Ramos (cell line): Measurements from ENCODE around the gene EPC1.

Experiments
- in situ Hi-C: fragments of 300-500 bp; cut with MboI; formaldehyde crosslinking; loops from one replicate; pipeline ENCODE4 v1.14.3; 2022; ENCODE audit warnings: low sequenced_read_pairs; ENCODE audit not compliant: unreplicated experiment

Gene EPC1

DNA sequence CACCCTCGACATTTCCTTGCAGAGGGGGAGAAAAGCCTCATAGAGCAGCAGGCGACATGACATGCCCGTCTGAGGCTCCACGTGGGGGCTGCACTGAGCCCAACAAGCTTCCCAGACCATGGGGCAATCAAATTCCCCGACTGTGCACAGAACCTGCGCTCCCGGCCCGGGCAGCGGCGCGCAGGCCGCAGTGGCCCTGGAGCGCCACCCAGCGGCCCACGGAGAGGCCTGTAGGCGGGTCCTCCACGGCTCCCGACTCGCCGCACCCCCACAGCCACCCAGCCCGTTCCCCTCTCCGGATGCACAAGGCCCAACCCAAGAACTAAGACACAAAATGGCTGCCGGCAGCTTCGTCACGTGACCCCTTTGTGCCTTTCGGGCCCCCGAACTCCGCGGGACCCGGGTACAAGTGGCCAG lies 816 bp downstream of the EPC1 start:
- in situ Hi-C loops = loop anchor here (25.0 kb wide), 1 partner anchor 1634 kb away; no protein-coding TSS in a partner anchor

DNA sequence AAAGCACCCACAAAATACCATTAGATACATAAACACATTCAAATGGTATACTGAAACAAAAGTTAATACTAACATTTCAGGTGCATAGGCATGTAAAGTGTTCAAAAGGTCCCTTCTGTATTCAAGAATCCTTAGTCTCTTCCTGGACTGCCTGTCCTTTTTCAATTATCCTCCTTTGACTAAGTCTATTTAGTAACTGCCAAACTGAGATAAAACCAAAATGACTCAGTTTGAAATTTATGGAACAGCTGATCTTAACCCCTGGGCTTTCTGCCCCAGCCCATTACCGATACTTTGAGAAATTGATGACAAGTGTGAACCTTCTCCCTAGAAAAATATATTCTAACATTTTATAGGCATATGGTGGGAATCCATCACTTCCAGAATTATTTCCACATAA lies 5.4 kb downstream of the EPC1 start:
- in situ Hi-C loops = loop anchor here (25.0 kb wide), 1 partner anchor 1629 kb away; no protein-coding TSS in a partner anchor

DNA sequence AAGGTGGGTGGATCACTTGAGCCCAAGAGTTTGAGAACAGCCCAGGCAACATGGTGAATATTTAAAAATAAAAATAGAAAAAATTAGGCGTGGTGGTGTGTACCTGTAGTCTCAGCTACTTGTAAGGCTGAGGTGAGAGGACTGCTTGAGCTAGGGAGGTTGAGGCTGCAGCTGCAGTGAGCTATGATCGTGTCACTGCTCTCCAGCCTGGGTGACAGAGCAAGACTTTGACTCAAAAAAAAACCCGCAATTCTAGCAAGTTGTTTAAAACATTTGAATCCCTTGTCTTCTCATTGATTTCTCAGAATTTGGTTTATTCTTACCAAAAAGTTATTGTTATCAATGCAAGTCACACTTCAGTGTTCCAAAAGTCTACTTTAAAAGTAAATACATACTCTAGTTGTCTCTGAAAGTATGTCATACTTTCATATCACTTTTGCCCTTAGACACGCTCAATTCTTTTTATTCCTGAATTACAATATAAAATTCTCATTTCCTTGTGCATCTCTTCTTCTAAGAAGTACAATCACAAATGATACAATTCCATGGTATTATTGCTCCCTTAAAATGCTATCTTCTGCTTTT lies 6.3 kb downstream of the EPC1 start:
- in situ Hi-C loops = loop anchor here (25.0 kb wide), 1 partner anchor 1628 kb away; no protein-coding TSS in a partner anchor

DNA sequence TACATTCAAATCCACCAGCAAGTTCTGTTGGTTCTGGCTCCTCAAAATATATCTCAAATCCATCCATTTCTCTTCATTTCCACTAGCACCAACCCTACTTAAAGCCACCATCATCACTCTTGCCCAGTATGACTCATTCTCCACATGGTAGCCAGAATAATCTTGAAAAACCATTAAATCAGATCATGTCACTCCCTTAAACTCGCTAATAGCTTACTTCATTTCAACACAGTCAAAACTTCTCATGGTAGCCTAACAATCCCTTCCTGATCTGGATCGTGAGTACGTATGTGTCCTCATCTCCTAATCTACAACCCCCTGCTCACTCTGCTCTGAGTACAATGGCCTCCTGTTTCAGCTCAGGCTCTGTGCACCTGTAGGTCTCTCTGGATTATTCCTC lies 8.7 kb downstream of the EPC1 start:
- in situ Hi-C loops = loop anchor here (25.0 kb wide), 1 partner anchor 1626 kb away; no protein-coding TSS in a partner anchor

DNA sequence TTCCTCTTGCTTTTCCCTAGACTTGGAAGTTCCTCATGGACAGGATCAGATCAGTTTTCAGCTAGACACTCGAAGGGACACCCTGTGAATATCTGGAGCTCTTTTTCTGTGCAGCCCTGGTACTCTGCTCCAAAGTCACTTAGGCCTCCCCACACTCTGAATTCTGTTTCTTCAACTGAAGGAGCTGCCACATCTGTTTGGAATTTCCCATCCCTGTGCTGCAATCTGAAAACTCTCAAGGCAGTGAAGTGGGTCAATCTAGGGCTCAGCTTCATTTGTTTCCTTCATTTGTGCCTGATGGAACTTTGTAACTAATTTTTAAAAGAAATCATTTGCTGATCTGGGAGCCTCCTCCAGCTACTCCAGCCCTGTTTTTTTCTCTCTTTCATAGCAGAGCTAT lies 9.6 kb downstream of the EPC1 start:
- in situ Hi-C loops = loop anchor here (25.0 kb wide), 1 partner anchor 1625 kb away; no protein-coding TSS in a partner anchor

DNA sequence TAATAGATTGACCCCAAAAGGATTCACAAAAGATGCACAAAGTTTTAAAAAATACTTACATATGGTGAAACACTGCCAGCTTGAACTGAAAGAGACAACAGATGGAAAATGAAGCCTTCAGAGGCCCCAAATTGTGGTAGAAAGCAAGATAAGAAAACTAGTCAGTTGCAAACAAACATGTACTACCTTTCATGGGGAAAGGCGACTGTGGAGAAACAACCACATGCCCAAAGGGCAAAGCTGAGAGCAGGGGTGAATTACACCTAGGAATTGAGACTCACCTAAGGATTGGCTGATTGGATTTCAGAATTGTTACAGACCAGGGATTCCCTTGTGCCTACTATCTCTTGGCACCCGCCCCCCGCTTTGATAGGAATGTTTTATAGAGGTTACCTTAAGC lies 13.1 kb downstream of the EPC1 start:
- in situ Hi-C loops = loop anchor here (25.0 kb wide), 1 partner anchor 1622 kb away; no protein-coding TSS in a partner anchor

DNA sequence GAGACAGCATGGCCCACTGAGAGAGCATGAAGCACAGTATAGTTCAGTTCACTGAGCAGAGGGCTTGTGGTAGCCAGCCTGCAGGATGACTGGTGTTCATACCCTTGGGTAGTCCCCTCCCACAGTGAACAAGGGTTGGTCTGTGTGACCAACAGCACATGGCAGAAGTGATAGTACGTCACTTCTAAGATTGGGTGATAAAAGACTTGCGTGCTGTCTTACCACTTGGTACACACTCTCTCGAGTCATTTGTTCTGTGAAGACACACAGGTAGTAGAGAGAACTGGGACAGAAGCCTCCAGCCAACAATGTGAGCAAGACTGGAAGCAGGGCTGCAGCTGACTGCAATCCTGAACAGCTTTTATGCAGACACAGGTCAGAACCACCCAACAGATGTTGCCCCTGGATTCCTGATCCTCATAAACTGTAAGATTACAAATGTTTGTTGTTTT lies 14.6 kb downstream of the EPC1 start:
- in situ Hi-C loops = loop anchor here (25.0 kb wide), 1 partner anchor 1620 kb away; no protein-coding TSS in a partner anchor

DNA sequence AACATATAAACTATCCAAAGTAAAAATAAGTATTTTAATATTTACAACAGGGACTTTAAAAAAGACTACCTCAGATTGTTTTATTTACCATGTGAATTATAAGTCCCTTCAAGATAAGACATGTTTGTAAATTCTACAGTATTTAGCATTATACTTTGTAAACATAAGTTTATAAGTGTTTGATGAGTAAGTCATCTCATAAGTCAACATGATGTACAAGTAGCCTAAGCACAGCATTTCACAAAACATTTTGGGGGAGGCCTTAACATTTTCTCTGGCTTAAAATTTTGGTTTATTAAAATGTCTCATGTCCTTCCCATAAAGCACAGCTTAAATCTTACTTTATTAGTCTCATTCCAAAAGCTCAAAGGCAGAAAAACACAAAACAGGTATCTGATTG lies 15.4 kb downstream of the EPC1 start:
- in situ Hi-C loops = loop anchor here (25.0 kb wide), 1 partner anchor 1619 kb away; no protein-coding TSS in a partner anchor

DNA sequence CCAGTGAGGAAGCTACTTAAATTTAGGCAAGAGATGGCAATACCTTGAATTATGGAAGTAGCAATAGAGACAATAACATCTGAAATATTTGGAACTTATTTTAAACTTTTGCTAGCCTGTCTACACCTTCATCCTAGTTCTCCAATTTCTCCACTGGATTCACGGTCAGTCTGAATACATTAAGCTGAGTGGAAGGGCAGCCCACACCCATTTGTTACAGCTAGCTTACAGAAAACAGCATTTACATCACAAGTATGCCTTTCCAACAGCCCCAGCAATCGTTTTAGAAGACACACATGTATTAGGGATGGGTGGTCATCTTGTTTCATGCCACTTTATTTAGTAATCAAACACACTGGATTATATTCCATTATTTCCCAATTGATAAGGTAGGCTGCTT lies 16.7 kb downstream of the EPC1 start:
- in situ Hi-C loops = loop anchor here (25.0 kb wide), 1 partner anchor 1618 kb away; no protein-coding TSS in a partner anchor

DNA sequence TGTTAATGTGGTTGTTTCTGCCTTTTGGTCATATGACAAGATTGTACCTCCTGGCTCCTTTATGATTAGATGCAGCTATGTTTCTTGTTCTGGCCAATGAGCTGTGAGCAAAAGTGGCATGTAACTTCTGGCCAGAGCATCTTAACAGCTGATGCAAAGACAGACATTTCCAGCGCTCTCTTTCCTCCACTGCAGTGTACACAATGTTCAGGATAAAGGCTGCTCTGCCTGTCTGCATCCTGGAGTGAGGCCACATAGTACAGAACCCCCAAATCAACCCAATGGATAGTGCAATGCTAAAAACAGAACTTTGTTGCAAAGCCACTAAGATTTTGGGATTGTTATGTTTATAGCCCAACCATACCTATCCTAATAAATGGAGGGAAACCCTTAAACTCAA lies 17.9 kb downstream of the EPC1 start:
- in situ Hi-C loops = loop anchor here (25.0 kb wide), 1 partner anchor 1617 kb away; no protein-coding TSS in a partner anchor

DNA sequence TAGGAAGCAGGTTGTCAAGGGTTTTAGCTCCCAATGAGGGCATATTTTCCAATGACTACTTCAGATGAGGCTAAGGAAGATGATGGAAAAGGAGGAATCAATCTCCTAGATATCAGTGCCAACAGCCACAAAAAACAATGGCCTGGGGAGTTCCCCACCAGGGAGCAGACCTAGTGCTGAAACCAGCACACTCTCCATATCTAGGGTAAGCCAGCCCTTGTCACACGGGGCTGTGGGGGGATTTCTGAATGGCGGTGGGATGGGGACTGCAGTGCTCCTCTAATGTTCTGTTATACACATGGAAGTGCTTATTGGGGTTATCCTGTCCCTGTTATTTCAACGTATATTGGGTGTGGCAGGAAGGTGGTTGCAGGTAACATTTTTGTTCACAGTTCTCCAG lies 18.5 kb downstream of the EPC1 start:
- in situ Hi-C loops = loop anchor here (25.0 kb wide), 1 partner anchor 1616 kb away; no protein-coding TSS in a partner anchor

DNA sequence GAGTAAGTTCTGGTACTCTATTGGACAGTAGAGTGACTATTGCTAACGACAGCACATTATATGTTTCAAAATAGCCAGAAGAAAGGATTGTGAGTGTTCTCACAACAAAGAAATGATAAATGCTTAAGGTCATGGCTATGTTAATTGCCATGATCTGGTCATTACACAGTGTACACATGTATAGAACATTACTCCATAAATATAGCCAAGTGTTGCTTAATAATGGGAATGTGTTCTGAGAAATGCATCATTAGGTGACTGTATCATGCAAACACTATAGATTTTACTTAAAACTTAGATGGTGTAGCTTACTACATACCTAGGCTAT lies 19.6 kb downstream of the EPC1 start:
- in situ Hi-C loops = loop anchor here (25.0 kb wide), 1 partner anchor 1615 kb away; no protein-coding TSS in a partner anchor

DNA sequence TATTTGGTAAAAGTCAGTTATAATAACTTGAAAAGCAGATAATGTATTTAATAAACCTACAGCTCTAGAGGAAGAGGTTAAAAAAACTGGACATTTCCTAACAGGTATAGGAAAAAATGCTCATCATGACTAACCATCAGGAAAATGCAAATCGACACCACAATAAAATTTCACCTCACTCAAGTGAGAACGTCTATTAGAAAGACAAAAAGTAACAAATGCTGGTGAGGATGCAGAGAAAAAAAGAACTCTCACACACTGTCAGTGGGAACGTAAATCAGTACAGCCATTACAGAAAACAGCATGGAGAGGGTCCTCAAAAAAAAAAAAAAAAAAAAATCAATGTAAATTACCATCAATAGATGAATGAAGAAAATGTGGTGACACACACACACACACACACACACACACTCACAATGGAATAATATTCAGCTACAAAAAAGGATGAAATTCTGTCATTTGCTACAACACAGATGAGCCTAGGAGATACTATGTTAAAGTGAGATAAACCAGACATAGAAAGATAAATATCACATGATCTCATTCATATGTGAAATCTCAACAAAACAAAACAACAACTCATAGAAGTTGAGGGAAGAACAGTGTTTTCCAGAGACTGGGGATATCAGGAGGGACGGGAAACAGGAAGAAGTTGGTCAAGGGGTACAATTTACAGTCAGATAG lies 20.1 kb downstream of the EPC1 start:
- in situ Hi-C loops = loop anchor here (25.0 kb wide), 1 partner anchor 1615 kb away; no protein-coding TSS in a partner anchor

DNA sequence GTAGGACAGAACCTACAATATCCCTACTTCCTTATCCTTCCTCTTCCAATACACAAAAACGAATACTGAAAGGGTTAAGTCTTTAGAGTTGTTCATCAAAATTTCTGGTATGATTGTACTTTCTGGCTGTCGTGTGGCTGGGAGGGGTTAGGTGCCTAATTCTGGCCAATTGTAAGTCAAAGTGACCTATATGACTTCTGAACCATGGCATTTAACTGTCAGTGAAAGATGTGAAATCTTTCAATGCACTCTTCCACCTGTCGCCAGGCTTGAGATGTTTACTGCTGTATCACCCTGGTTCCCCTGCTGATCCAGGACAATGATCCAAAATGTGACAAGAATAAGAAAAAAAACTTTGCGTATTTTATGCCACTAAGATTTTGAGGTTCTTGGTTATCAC lies 20.8 kb downstream of the EPC1 start:
- in situ Hi-C loops = loop anchor here (25.0 kb wide), 1 partner anchor 1614 kb away; no protein-coding TSS in a partner anchor

DNA sequence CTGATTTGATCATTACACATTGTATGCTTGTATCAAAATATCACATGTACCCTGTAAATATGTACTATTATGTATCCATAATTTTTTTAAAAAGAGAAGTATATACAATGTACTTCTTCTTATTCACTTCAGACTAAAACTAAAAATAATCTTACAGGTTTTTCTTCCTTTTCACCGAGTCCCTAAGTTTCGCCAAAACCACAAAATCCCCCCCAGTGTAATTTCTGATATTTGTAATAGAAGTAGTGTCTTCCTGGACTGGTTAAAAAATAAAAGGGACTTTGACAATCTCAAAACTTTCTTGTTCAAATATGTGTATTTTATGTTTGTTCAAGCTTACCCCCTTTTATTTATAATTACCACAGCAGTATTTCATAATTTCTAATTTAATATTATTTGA lies 23.9 kb downstream of the EPC1 start:
- in situ Hi-C loops = no loop called here

DNA sequence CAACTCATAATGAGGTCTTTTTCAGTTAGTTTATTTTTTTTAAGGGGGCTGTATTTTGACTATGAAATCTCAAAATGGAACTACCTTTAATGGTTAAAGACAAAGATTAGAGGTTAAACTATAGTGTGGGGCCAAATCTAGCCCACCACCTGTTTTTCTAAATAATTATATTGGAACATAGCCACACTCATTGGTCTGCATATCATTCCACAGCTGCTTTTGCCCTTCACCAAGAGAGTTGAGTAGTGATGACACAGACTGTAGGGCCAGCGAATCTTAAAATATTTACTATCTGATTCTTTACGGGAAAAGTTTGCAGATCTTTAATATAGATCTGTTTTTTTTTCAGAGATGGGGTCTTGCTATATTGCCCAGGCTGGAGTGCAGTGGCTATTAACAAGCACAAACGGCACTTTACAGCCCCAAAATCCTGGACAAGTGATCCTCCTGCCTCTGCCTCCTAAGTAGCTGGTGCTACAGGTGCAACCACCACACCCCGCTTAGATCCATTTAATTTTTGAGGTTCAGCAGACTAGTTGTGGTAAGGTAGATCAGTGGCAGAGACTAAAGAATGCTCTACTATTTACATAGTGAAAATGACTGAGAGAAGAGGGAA lies 25.8 kb downstream of the EPC1 start:
- in situ Hi-C loops = no loop called here

DNA sequence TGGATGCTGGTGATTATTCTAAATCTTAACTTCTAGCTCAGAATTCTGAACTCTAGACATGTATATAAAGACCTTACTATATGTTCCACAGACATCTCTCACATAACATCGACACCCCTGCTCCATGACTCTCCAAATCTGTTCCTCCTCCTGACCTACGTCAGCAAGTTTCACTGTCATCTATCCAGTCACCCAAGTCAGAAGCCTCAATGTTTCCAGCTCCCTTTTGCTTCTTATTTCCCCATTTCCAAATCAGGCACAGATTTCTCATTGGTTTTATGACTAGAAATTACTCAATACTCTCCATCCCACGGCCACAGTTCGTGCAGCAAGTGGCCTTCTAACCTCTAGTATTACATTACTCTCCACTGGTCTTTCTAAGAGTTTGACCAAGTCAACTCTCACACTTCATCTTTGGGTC lies 28.5 kb downstream of the EPC1 start:
- in situ Hi-C loops = no loop called here

DNA sequence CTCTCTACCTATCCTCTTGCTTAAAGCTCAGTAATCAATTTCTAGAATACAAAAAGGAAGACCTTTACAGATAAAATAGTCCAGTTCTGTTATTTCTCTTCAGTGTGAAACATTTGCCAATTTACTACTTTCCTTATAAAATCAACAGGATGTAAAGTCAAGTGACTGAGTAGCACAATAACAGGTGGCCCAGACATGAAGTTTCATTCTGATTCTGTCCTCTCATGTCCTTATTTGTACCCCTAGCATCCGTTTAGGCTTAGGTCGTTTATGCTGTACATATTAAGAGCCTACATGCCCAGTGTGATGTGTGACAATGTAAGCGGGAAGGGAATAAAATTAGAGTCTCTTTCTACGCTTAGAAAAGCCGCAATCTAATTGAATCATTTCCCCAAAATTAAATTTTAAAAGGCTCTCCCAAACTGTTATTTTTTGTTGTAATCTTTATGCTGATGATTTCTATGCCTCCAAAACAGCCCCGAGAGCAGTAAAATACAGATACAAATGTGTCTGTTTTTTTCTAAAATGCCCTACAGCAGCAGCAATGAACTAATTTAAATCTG lies 29.1 kb downstream of the EPC1 start:
- in situ Hi-C loops = no loop called here

DNA sequence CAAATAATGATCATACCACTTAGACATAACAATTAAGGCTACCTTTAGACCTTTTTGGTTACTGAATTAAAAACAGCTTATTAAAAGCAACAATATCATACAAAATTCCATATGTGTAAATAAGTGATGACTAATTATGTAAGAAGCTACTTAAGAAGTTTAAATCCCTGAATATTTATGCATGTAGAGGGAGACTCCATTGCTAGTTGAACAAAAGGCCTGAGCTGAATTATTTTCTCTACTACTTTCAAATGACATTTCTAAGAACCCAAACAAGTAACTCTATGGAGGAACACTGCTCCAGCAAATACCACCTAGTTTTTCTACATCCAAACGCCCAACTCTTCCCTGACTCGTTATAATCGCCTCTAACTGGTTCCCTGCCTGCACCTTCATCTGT lies 31.5 kb downstream of the EPC1 start:
- in situ Hi-C loops = no loop called here

DNA sequence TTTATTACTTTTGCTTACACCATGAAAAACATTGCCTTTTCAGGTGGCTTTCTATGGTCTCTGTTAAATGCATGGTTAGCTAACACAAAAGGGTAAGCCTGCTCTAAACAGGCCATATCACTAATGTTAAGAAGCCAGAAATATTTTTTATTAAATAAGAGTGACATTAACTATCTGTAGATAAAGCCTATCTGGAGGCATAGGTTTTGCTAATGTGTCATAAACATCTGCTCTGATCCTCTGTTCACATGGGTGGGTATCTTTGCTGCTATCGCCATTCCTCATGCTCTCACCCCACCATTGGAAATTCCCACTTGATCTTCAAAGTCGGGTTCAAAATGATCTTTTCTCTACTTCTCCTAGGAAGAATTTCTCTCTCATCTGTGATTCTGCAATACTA lies 32.4 kb downstream of the EPC1 start:
- in situ Hi-C loops = no loop called here
